GM21528 (cell line): ENCODE data around the gene TNFRSF12A.
A peak's percentile ranks its signal among the peaks of the same experiment; 100 is the strongest.
"Not testable (repeated sequence)": the region's sequence is repeated elsewhere in the genome, so short reads cannot be mapped to it uniquely, and the experiment has no call there.

Source experiments
- ATAC-seq: cut with Tn5 transposase; IDR thresholded peaks from one replicate; pipeline ENCODE4 v1.9.1; 2021; ENCODE audit warnings: mild to moderate bottlenecking, moderate library complexity; ENCODE audit not compliant: unreplicated experiment, low FRiP score

The TNFRSF12A gene

DNA sequence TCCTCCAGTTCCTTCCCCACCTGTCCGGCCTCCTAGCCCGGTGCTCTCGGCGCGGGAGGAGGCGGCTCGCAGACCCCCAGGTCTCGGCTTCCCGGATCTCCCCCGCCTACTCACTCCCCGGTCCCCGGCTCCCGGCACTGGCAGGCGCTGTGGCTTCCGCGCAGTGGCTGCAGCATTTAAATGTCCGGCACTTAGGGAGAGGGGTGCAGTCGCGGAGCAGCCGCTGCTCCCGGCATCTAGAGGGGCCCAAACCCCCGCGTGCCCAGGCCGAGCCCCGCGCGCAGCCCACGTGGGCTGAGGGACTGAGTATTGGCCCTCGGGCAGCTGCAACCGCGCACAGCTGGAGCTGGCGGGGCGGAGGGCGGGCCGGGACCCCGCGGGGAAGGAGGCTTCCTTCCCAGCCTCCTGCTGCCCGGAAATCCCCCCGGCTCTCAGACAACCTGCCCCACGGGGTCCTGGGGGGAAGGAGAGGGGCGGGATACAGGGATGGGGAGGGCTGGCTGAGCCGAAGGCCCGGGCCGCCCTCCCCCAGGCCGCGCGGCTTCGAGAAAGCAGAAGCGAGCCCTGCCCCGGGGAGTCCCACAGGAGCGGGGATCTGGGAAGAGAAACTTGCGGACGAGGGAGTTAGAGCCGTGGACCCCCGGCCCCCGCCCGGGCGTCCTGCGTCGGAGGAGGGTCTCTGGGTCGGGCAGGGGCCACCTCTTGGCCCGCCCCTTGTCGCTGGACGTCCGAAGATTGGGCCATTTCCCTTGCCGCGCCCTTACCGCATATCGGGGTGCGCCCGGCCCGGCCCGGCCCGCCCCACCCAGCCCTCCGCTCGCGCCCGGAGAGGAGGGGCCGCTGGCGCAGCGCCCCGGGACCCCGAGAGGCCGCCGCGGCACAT lies 25.8 kb downstream of the TNFRSF12A start, which contains the start of gene MMP25:
Gene MMP25 (plus strand): TSS at position 804 of the 883 bp plus-strand sequence. CDS start 357 bp downstream, outside the sequence.
- no peak for ATAC-seq

DNA sequence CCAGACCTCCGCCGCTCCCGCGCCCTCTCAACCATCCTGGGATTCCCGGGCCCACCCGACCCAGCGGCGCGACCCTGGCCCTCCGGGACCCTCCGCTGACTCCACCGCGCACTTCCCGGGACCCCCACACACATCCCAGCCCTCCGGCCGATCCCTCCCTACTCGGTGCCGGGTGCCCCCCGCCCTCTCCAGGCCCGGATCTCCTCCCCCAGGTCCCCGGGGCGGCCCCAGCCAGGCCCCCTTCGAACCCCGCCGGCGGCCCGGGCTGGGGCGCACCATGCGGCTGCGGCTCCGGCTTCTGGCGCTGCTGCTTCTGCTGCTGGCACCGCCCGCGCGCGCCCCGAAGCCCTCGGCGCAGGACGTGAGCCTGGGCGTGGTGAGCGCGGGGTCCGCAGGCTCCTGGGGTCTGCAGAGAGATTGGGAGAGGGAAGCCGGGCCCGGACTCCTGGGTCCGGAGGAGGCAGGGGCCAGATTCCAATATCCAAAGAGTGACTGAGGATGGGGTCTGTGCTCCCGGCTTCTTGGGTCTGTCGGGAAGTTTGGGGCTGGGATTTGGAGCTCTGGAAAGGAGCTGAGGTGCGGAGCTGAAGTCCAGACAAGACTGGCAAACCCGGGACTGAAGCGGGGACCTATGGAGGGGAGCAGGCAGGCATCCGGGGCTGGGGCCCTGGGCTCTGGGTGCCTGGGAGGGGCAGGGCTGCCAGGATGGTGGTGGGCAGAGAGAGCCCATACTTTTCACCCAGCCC lies 26.6 kb downstream of the TNFRSF12A start:
- ATAC-seq: no peak

DNA sequence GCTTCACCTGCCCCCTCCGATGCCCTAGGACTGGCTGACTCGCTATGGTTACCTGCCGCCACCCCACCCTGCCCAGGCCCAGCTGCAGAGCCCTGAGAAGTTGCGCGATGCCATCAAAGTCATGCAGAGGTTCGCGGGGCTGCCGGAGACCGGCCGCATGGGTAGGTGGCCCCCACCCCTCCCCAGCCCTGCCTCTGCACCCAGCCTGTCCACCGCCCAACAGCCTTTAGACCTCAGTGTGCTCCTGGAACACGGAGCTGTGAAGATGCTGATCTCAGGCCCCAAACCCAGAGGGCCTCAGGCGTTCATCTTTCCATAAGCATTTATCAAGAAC lies 27.2 kb downstream of the TNFRSF12A start:
- no peak for ATAC-seq

DNA sequence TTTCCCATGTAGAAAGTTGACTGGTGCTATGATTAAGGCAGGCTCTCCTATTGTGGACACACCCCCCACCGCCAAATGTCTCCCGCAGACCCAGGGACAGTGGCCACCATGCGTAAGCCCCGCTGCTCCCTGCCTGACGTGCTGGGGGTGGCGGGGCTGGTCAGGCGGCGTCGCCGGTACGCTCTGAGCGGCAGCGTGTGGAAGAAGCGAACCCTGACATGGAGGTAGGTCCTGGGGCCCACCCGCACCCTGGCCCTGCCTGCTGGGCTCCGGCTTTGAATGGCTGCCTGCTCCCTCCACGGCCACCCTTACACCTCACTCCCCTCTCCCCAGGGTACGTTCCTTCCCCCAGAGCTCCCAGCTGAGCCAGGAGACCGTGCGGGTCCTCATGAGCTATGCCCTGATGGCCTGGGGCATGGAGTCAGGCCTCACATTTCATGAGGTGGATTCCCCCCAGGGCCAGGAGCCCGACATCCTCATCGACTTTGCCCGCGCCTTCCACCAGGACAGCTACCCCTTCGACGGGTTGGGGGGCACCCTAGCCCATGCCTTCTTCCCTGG lies 29.8 kb downstream of the TNFRSF12A start:
- no peak for ATAC-seq

DNA sequence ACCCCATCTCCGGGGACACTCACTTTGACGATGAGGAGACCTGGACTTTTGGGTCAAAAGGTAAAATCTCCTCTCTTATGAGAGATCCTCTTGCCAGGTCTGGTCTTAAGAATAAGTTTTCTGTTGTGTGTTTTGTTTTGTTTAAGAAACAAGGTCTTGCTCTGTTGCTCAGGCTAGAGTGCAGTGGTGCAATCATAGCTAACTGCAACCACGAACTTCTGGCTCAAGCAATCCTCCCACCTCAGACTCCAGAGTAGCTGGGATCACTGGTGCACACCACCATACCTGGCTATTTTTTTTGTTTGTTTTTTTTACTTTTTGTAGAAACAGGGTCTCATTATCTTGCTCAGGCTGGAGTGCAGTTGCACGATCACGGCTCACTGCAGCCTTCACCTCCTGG lies 30.3 kb downstream of the TNFRSF12A start:
- ATAC-seq: no peak

DNA sequence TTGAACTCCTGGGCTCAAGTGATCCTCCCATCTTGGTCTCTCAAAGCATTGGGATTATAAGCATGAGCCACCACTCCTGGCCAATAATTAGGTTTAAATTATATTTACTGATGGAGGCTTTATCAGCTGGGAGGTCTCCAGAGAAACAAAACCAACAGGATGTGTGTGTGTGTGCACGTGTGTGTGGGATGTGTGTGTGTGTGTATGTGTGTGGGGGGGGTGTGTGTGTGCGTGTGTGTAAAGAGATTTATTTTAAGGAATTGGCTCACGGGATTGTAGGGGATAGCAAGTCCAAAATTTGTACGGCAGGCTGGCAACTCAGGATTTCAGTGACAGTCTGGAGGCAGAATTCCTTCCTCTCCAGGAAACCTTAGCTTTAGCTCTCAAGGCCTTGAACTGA lies 30.8 kb downstream of the TNFRSF12A start:
- ATAC-seq: no peak

DNA sequence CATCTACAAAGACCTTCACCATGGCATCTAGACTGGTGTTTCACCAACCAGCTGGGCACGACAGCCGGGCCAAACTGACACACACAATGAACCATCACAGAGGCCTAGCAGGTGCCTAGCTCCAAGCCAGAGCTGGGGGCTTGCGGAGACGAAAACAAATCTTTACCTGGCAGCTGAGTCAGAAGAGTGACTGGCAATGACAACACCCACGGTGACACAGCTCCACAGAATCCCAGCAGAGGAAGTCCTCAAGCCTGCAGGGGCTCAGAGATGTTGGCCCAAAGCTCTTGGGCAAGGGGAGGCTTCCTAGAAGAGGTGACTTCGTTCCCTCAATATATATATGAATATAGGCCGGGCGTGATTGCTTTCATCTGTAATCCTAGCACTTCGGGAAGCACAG lies 31.3 kb downstream of the TNFRSF12A start:
- ATAC-seq: no peak

DNA sequence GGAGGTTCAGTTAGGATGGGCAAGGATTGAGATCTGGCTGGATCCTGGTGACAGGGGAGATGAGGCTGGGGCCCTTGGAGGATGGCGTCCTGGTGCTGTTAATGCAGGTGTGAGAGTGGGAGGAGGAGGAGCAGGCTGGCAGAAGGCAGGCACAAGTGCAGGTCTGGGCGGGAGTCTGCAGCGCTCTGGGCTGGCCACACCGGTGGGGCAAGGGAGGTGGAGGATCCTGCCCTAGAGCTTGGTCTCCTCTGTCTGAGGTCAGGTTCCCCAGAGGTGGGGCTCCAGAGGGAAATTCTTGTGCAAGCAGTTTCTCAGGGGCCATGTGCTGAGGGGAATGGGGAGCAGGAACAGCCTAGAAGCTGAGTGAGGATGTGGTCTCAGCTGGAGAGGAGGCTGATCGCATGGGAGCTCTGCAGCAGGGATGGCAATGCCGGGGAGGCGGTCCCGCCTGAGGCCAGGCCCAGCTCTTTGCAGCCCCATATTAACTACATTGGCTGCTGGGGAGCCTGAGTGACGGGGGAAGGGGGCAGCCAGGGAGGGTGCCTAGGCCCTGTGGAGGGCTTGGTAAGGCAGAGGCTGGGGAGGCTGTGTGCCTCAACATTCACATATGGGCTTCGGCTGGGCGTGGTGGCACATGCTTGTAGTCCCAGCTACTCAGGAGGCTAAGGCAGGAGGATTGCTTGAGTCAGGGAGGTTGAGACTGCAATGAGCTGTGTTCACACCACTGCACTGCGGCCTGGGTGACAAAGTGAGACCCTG lies 32.6 kb downstream of the TNFRSF12A start:
- ATAC-seq: not testable (repeated sequence)

DNA sequence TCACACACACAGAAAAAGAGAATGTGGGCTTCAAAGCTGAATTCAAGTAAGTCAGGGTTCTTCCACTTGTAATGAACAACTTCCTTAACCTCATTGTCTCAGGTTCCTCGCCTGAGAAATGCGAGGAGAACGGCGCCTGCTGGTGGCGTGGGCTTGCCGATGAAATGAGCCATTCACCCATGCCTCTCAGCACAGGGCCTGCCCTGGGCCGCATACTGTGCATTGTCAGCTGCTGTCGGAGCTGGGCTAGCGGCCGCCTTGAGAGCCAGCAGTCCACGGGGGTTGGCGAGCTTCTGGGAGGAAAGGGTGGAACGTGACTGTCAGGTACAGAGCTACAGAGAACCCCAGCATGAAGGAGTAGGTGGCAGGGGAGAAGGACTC lies 33.2 kb downstream of the TNFRSF12A start:
- ATAC-seq: not testable (repeated sequence)

DNA sequence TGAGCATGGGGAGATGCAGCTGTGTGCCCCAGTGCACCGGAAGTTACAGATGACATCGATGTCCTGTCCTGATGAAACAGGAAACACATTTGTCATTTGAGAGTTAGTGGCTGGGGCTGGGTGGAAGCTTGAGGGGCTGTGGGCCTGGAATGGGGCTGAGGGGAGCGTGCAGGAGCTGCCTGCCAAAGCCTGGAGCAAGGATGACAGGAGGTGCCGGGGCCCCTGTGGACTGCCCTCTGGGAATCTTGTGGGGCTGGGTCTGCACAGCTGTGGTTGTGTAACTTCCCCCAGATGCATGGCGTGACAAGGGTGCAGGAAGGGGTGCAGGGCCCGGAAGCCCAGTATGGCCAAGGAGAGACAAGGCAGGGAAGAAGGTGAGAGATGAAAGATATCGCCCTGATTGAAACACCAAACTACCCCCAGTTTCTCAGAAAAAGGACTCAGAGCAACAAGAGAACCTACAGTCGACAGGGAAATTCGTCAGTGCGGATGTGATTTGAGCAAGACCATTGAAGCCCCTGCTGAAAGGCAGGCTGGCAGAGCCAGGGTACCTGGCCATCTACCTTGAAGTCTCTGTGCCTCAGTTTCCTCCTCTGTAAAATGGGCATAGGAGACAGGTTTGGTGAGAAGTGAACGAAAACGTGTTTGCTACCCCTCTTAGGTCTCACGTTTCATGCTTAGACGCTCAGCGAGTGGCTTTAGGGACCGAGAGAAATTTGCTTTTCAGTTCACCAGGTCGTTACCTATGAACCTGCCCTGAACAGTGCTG lies 35.0 kb downstream of the TNFRSF12A start:
- ATAC-seq: no peak

DNA sequence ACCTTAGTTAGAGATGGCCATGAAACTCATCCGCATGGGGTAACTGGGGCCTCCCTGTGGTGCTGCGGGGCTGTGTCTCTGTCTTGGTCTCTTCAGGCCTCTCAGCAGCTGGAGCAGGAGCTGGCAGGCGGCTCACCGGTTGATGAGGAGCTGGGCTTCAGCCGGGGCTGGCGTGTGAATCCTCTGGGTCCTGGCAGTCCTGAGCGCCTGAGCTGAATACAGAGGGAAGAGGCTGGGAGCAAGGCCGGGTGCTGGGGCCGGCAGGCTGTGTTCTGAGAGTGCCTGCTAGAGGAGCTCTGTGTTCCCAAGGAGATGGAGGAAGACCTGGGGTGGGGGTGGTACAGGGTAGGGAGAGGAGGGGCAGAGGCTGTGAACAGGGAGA lies 35.6 kb downstream of the TNFRSF12A start:
- ATAC-seq: not testable (repeated sequence)

DNA sequence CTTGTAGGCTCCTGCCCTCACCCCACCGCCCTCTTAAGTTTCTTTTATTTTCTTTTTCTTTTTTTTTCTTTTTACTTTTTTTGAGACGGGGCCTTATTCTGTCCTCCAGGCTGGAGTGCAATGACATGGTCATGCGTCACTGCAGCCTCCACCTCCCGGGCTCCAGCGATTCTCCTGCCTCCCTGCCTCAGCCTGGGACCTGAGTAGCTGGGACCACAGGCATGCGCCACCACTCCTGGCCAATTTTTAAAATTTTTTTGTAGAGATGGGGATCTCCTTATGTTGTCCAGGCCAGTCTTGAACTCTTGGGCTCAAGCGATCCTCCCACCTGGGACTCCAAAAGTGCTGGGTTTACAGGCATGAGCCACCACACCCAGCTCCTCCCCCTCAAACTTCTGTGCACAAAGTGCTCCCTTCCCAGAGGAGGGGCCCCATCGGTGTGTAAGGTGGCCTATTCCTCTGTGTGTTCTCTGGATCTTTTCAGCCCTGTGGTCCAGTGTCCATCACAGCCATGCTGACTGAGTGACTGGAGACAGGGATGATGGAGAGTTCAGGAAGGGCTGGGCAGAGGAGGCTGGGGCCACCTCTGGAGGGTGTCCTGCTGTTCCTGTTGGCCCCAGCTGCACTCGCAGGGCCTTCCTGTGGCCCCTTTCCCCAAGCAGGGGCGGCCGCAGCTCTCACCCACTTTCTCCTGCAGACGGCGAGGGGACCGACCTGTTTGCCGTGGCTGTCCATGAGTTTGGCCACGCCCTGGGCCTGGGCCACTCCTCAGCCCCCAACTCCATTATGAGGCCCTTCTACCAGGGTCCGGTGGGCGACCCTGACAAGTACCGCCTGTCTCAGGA lies 36.4 kb downstream of the TNFRSF12A start:
- ATAC-seq: no peak

DNA sequence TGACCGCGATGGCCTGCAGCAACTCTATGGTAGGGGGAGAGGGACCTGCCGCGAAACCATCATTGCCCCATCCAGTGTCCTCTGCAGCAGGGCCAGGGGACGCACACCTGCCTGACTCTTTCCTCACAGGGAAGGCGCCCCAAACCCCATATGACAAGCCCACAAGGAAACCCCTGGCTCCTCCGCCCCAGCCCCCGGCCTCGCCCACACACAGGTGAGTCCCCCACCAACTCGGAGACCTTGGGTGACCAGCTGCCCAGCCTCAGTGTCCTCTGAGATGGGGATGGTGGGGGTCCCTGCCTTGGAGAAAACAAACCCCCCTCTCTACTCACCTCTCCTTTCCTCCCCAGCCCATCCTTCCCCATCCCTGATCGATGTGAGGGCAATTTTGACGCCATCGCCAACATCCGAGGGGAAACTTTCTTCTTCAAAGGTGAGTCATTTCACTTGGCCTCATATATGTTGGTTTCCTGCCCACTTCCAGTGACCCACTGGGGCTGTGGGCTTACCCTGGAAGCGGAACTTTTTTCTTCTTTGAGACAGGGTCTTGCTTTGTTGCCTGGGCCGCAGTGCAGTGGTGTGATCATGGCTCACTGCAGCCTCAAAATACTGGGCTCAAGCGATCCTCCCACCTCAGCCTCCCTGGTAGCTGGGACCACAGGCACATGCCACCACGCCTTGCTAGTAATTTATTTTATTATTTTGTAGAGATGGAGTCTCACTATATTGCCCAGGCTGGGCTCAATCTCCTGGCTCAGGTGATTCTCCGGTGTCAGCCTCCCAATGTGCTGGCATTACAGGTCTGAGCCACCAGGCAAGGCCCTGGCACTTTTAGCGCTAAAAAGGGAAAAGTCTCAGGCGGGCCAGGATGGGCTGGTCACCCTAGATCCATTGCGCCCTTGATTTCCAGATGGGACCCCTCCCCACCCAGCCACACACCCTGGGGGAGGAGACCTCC lies 37.3 kb downstream of the TNFRSF12A start:
- ATAC-seq: no peak

DNA sequence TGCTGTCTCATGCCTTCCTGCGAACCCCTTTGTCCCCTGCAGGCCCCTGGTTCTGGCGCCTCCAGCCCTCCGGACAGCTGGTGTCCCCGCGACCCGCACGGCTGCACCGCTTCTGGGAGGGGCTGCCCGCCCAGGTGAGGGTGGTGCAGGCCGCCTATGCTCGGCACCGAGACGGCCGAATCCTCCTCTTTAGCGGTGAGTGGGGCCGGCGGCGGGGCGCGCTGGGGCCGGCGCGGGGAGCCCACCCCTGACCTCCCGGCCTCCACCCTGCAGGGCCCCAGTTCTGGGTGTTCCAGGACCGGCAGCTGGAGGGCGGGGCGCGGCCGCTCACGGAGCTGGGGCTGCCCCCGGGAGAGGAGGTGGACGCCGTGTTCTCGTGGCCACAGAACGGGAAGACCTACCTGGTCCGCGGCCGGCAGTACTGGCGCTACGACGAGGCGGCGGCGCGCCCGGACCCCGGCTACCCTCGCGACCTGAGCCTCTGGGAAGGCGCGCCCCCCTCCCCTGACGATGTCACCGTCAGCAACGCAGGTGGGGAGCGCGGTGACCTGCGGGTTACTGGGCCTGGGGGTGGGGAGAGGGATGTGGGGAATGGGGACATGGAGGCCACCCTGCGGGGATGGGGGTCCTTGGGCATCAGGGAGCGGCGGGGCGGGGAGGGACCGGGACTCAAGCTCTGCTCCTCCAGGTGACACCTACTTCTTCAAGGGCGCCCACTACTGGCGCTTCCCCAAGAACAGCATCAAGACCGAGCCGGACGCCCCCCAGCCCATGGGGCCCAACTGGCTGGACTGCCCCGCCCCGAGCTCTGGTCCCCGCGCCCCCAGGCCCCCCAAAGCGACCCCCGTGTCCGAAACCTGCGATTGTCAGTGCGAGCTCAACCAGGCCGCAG lies 38.2 kb downstream of the TNFRSF12A start:
- ATAC-seq: no peak

DNA sequence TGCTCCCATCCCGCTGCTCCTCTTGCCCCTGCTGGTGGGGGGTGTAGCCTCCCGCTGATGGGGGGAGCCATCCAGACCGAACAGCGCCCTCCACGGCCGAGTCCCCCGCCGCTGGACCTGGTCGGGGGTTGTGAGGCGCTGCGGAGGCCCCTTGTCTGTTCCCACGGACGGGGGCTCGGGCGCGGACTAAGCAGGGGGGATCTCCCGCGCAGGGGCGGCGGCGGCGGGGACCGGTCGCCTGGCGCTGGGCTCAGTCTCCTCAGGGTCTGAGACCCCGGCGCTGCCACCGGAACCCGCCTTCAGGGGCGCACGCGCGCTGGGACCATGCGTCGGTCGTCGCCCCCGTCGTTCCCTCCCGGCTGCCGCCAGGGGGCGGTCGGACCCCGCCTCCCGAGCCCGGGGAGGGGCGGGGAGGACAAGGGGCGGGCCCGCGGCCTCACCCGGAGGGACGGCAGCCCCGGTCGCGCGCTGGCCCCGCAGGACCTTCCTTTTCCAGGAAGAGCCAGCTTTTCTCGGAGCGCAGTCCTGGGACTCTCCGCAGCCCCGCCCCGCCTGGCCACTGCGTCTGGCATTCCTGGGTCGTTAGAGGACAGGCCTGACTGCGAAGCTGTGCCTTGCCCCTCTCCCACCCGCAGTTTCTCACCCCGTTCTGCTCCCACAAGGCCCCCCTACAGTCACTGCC lies 39.0 kb downstream of the TNFRSF12A start:
- ATAC-seq: peak; percentile 77

DNA sequence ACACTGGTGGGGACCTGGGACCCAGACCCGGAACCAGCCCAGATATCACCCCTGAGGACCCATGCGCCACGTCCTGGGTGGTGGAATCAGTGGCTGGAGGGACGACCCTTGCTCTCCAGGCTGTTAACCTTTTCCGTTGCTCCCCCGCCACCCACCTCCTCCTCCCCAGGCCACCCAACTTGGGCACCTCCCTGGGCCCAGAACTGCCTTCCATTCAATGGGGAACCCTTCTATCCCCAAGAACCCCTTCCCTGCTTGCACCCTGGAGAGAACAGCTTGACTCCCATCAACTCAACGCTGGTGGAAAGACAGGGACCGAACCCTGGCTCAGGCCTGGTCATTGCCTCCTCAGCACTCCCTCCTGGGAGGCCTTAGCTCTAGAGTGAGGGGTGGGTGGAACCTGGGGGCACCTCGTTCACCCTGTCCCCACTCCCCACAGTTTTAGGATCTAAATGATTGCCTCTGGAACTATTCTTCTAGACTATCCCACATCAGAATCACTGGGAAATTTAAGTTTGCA lies 39.6 kb downstream of the TNFRSF12A start:
- ATAC-seq: no peak
